ENCODE measurements around the gene NUAK1. TPM values are rescaled to one million over a fixed set of nuclear protein-coding genes. Genes with fewer than 3 reads are reported as not detected.

The NUAK1 gene
- total RNA-seq, 4 donors from 2014 or later: 22.6 to 44.3 (median 38.4) TPM

- Histone ChIP-seq H3K27me3 (no peaks in the 10 kb centered on the region), H3K4me3 (no peak overlapping the region), H3K27ac (no peak overlapping the region), H3K4me1 (no peaks in the 10 kb centered on the region), H3K36me3 (peaks cover 56% of the 10 kb centered on the region), H3K9me3 (no peaks in the 10 kb centered on the region)
- peak in 1 of 2 donors; percentile 31 for DNase-seq (ENCODE audit: low spot score in 2 of 2)
- TF ChIP-seq EP300 (IDR thresholded peaks at IDR 0.05) (no peak), CTCF (IDR thresholded peaks at IDR 0.05) (no peak), POLR2AphosphoS5 (IDR thresholded peaks at IDR 0.05) (no peak), POLR2A (IDR thresholded peaks at IDR 0.05) (no peak)
- 47% methylated on average over 5 of the region's 6 CpGs for WGBS
Measured at GRCh38 chr12:106066051-106066705, 72.6 kb downstream of the NUAK1 start.

- TF ChIP-seq POLR2A (IDR thresholded peaks at IDR 0.05): no peak
- TF ChIP-seq POLR2AphosphoS5 (IDR thresholded peaks at IDR 0.05): no peak
- TF ChIP-seq EP300 (IDR thresholded peaks at IDR 0.05): no peak
- no peak for TF ChIP-seq CTCF (IDR thresholded peaks at IDR 0.05)
- no peak for DNase-seq (ENCODE audit: low spot score in 2 of 2)
- Histone ChIP-seq H3K27ac (no peak overlapping the region), H3K9me3 (no peaks in the 10 kb centered on the region), H3K36me3 (peaks cover 49% of the 10 kb centered on the region), H3K4me1 (no peaks in the 10 kb centered on the region), H3K27me3 (no peaks in the 10 kb centered on the region), H3K4me3 (no peak overlapping the region)
- WGBS: 74% methylated on average over 1 of the region's 1 CpG
Measured at GRCh38 chr12:106065506-106065905, 73.2 kb downstream of the NUAK1 start.

DNA sequence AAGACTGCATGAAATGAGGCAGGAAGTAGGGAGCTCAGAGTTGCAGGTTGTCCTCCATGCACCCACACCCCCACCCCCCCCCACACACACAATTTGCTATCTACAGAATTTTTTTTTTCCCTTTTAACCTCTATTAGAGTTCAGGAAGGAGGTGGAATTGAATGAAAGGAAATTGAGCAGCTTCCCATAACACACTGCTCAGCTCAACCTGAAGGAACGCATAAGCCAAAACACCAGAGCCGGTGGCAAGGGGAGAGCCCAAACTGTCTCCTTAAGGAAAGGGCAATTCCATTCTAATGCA, 74.1 kb downstream of the NUAK1 start:
- Histone ChIP-seq H3K4me1 (no peaks in the 10 kb centered on the region), H3K4me3 (no peak overlapping the region), H3K27me3 (no peaks in the 10 kb centered on the region), H3K27ac (no peak overlapping the region), H3K36me3 (peaks cover 41% of the 10 kb centered on the region), H3K9me3 (no peaks in the 10 kb centered on the region)
- TF ChIP-seq EP300 (IDR thresholded peaks at IDR 0.05) (no peak), POLR2AphosphoS5 (IDR thresholded peaks at IDR 0.05) (no peak), CTCF (IDR thresholded peaks at IDR 0.05) (no peak), POLR2A (IDR thresholded peaks at IDR 0.05) (no peak)
- 89% methylated on average over 2 of the region's 2 CpGs for WGBS
- DNase-seq (ENCODE audit: low spot score in 2 of 2): peak in 1 of 2 donors; percentile 20

GRCh38 chr12:106063826-106064720, 74.7 kb downstream of the NUAK1 start:
- H3K4me3 ChIP-seq: no peak overlapping the region
- H3K36me3 ChIP-seq: peaks cover 35% of the 10 kb centered on the region
- H3K4me1 ChIP-seq: no peaks in the 10 kb centered on the region
- no peak overlapping the region for H3K27ac ChIP-seq
- DNase-seq (ENCODE audit: low spot score in 2 of 2): peak in 1 of 2 donors; percentile 9
- H3K27me3 ChIP-seq: no peaks in the 10 kb centered on the region
- no peaks in the 10 kb centered on the region for H3K9me3 ChIP-seq
- TF ChIP-seq POLR2AphosphoS5 (IDR thresholded peaks at IDR 0.05) (no peak), EP300 (IDR thresholded peaks at IDR 0.05) (no peak), CTCF (IDR thresholded peaks at IDR 0.05) (no peak), POLR2A (IDR thresholded peaks at IDR 0.05) (no peak)
- 81% methylated on average over 7 of the region's 7 CpGs for WGBS

- no peak for DNase-seq (ENCODE audit: low spot score in 2 of 2)
- Histone ChIP-seq H3K9me3 (no peaks in the 10 kb centered on the region), H3K4me1 (peaks cover 9% of the 10 kb centered on the region), H3K4me3 (no peak overlapping the region), H3K27me3 (no peaks in the 10 kb centered on the region), H3K27ac (no peak overlapping the region), H3K36me3 (peaks cover 22% of the 10 kb centered on the region)
- TF ChIP-seq EP300 (IDR thresholded peaks at IDR 0.05) (no peak), POLR2AphosphoS5 (IDR thresholded peaks at IDR 0.05) (no peak), POLR2A (IDR thresholded peaks at IDR 0.05) (no peak), CTCF (IDR thresholded peaks at IDR 0.05) (no peak)
- 82% methylated on average over 5 of the region's 5 CpGs for WGBS
Measured at GRCh38 chr12:106062693-106063092, 76.1 kb downstream of the NUAK1 start.
